Endothelial cell (in vitro differentiated cells): Measurements from ENCODE around the gene CSNK1E. TPM values are rescaled to one million over a fixed set of nuclear protein-coding genes. Genes with fewer than 3 reads are reported as not detected.
"Not testable (repeated sequence)": the region's sequence is repeated elsewhere in the genome, so short reads cannot be mapped to it uniquely, and the experiment has no call there.

Experiments
- DNase-seq: peaks from one replicate; pipeline ENCODE4 v3.0.0; 2021; ENCODE audit warnings: low spot score
- H3K27ac Mint-ChIP-seq: one replicate; pipeline ENCODE4 v1.8.0; 2021; ENCODE audit warnings: mixed read lengths, inconsistent platforms; ENCODE audit not compliant: unreplicated experiment
- H3K27me3 Mint-ChIP-seq: one replicate; pipeline ENCODE4 v1.8.0; 2021; ENCODE audit warnings: mild to moderate bottlenecking, moderate library complexity, mixed read lengths, inconsistent platforms; ENCODE audit not compliant: unreplicated experiment
- H3K36me3 Mint-ChIP-seq: one replicate; pipeline ENCODE4 v1.8.0; 2021; ENCODE audit warnings: mild to moderate bottlenecking, low read depth, mixed read lengths, inconsistent platforms; ENCODE audit not compliant: unreplicated experiment
- H3K4me1 Mint-ChIP-seq: one replicate; pipeline ENCODE4 v1.8.0; 2021; ENCODE audit warnings: mild to moderate bottlenecking, mixed read lengths, inconsistent platforms; ENCODE audit not compliant: unreplicated experiment
- H3K4me3 Mint-ChIP-seq: one replicate; pipeline ENCODE4 v1.8.0; 2021; ENCODE audit warnings: mild to moderate bottlenecking, mixed read lengths, inconsistent platforms; ENCODE audit not compliant: unreplicated experiment
- H3K9me3 Mint-ChIP-seq: one replicate; pipeline ENCODE4 v1.8.0; 2021; ENCODE audit warnings: mixed read lengths, inconsistent platforms; ENCODE audit not compliant: unreplicated experiment
- CTCF ChIP-seq: fragments of 200-600 bp; sonication (generic); IDR thresholded peaks from one replicate; pipeline ENCODE4 v1.5.0; 2021; ENCODE audit warnings: antibody characterized with exemption; ENCODE audit not compliant: unreplicated experiment
- long read RNA-seq: library from polyadenylated mRNA; unstranded; transcript quantifications from one replicate; pipeline ENCODE4 v2.0.0, GENCODE V29; 2020; ENCODE audit not compliant: unreplicated experiment
- total RNA-seq: library from RNA; stranded (reverse); fragmentation: NEBNext Ultra II Directional; extraction: Animal tissue kit (Norgen Biotek cat#: 25700); gene quantifications from one replicate; pipeline ENCODE4 v1.2.1, GENCODE V29; 2021; ENCODE audit not compliant: unreplicated experiment

CSNK1E gene
- total RNA-seq = 144 TPM
- long read RNA-seq, partial matches to known transcripts = 1 of 10 reads
- long read RNA-seq, other reads (novel, unspliced or antisense) = 6 of 10 reads

GRCh38 chr22:38317122-38317994 is at the start of gene CSNK1E:
CSNK1E (minus strand) TSS chr22:38317433; CDS start chr22:38314157, 3,276 bp downstream.
- peak; percentile 67 for DNase-seq
- peak within 1 kb of the TSS; percentile 94 for H3K27ac Mint-ChIP-seq
- TF ChIP-seq CTCF = no peak
- H3K4me3 Mint-ChIP-seq = peak within 1 kb of the TSS; percentile 99
- peaks cover 26% of the 10 kb centered on the region for H3K27me3 Mint-ChIP-seq
- peaks cover 33% of the 10 kb centered on the region for H3K4me1 Mint-ChIP-seq
- peaks cover 8% of the 10 kb centered on the region for H3K36me3 Mint-ChIP-seq
- no peaks in the 10 kb centered on the region for H3K9me3 Mint-ChIP-seq

GRCh38 chr22:38365829-38366228 is 48.6 kb upstream of the CSNK1E start:
- not testable (repeated sequence) for H3K27me3 Mint-ChIP-seq, H3K9me3 Mint-ChIP-seq
- H3K27ac Mint-ChIP-seq = peak overlapping the region; percentile 7

GRCh38 chr22:38365174-38365573 is 47.9 kb upstream of the CSNK1E start:
- DNase-seq, H3K9me3 Mint-ChIP-seq, H3K4me1 Mint-ChIP-seq, H3K4me3 Mint-ChIP-seq, H3K36me3 Mint-ChIP-seq, H3K27ac Mint-ChIP-seq, H3K27me3 Mint-ChIP-seq: not testable (repeated sequence)

More at GRCh38 chr22:38365829-38366228, 48.6 kb upstream of the CSNK1E start:
- peaks cover 11% of the 10 kb centered on the region for H3K4me1 Mint-ChIP-seq
- DNase-seq, H3K36me3 Mint-ChIP-seq: not testable (repeated sequence)
- peak overlapping the region; percentile 43 for H3K4me3 Mint-ChIP-seq

- not testable (repeated sequence) for H3K27me3 Mint-ChIP-seq, DNase-seq, H3K36me3 Mint-ChIP-seq, H3K27ac Mint-ChIP-seq, H3K9me3 Mint-ChIP-seq, H3K4me1 Mint-ChIP-seq, H3K4me3 Mint-ChIP-seq
Observed at GRCh38 chr22:38360560-38360959, 43.3 kb upstream of the CSNK1E start.

- not testable (repeated sequence) for H3K27ac Mint-ChIP-seq, DNase-seq, H3K4me3 Mint-ChIP-seq, H3K36me3 Mint-ChIP-seq, H3K9me3 Mint-ChIP-seq, H3K27me3 Mint-ChIP-seq, H3K4me1 Mint-ChIP-seq
Observed at GRCh38 chr22:38359817-38360216, 42.6 kb upstream of the CSNK1E start.

- H3K9me3 Mint-ChIP-seq, H3K27me3 Mint-ChIP-seq, H3K4me1 Mint-ChIP-seq, H3K4me3 Mint-ChIP-seq, DNase-seq, H3K27ac Mint-ChIP-seq, H3K36me3 Mint-ChIP-seq: not testable (repeated sequence)
Observed at GRCh38 chr22:38357971-38358370, 40.7 kb upstream of the CSNK1E start.

GRCh38 chr22:38355275-38355674 is 38.0 kb upstream of the CSNK1E start:
- no peaks in the 10 kb centered on the region for H3K36me3 Mint-ChIP-seq
- peaks cover 5% of the 10 kb centered on the region for H3K4me1 Mint-ChIP-seq

More at GRCh38 chr22:38355275-38355674, 38.0 kb upstream of the CSNK1E start:
- no peak for DNase-seq
- H3K27ac Mint-ChIP-seq = no peak overlapping the region
- no peaks in the 10 kb centered on the region for H3K9me3 Mint-ChIP-seq
- no peak overlapping the region for H3K4me3 Mint-ChIP-seq
- H3K27me3 Mint-ChIP-seq = peaks cover 6% of the 10 kb centered on the region
- TF ChIP-seq CTCF = no peak
